Neural crest cell (in vitro differentiated cells): ENCODE results near the gene NHLH2. TPM values are rescaled to one million over a fixed set of nuclear protein-coding genes. Genes with fewer than 3 reads are reported as not detected.
A peak's percentile ranks its signal among the peaks of the same experiment; 100 is the strongest.

Source experiments
- DNase-seq: peaks from one replicate; pipeline ENCODE4 v3.0.0; 2021; ENCODE audit warnings: low read depth, mixed read lengths, low spot score
- H3K27ac Mint-ChIP-seq: one replicate; pipeline ENCODE4 v1.8.0; 2021; ENCODE audit warnings: mild to moderate bottlenecking, mixed read lengths; ENCODE audit not compliant: unreplicated experiment
- H3K27me3 Mint-ChIP-seq: 2 replicates; pipeline ENCODE4 v1.8.0; 2021; ENCODE audit warnings: low read depth, mild to moderate bottlenecking, mixed read lengths
- H3K36me3 Mint-ChIP-seq: 2 replicates; pipeline ENCODE4 v1.8.0; 2021; ENCODE audit warnings: low read depth, mild to moderate bottlenecking, mixed read lengths
- H3K4me1 Mint-ChIP-seq: 2 replicates; pipeline ENCODE4 v1.8.0; 2021; ENCODE audit warnings: mixed read lengths
- H3K4me3 Mint-ChIP-seq: one replicate; pipeline ENCODE4 v1.8.0; 2021; ENCODE audit warnings: mild to moderate bottlenecking, mixed read lengths
- H3K9me3 Mint-ChIP-seq: 2 replicates; pipeline ENCODE4 v1.8.0; 2021; ENCODE audit warnings: mixed read lengths
- total RNA-seq: library from RNA; stranded (reverse); gene quantifications from 2 replicates; pipeline ENCODE4 v1.2.1, GENCODE V29; 2021
- TF ChIP-seq, protein P1 (sequence below): fragments of 200-600 bp; sonication (generic); conservative IDR thresholded peaks from 2 replicates; pipeline ENCODE4 v1.5.0; 2021; ENCODE audit warnings: antibody characterized with exemption, mild to moderate bottlenecking

Gene NHLH2
- total RNA-seq, 1 donor from 2014 or later = 8.4 TPM

DNA sequence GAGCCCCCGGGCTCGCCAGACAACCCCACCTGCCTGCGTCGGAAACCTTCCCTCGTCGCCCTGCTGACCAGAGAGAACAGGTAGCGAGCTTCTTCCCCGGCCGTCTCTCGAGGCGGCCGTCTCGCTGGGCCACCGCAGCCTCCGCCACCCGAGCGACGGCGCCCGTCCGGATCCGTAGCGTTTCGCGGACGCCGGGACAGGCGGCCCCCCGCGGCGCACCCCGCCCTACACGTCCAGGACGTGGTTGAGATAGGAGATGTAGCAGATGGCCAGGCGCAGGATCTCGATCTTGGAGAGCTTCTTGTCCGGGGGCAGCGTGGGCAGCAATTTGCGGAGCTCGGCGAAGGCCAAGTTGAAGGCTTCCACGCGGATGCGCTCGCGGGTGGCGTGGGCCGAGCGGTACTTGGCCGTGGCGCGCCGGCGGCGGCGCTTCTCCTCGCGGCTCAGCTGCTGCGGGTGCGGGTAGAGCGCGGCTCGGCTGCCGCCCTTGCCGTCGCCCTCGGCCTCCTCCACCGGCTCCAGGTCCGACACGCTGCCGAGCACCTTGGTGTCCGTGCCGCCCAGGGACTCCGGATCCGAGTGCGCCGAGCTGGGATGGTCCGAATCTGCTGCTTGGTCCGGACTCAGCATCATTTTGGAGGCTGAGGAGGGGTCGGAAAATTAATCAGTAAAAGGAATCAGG is 3.0 kb downstream of the NHLH2 start:
- peaks cover 4% of the 10 kb centered on the region for H3K4me1 Mint-ChIP-seq
- peak overlapping the region; percentile 71 for H3K4me3 Mint-ChIP-seq
- no peak for DNase-seq
- TF ChIP-seq, protein P1, sequence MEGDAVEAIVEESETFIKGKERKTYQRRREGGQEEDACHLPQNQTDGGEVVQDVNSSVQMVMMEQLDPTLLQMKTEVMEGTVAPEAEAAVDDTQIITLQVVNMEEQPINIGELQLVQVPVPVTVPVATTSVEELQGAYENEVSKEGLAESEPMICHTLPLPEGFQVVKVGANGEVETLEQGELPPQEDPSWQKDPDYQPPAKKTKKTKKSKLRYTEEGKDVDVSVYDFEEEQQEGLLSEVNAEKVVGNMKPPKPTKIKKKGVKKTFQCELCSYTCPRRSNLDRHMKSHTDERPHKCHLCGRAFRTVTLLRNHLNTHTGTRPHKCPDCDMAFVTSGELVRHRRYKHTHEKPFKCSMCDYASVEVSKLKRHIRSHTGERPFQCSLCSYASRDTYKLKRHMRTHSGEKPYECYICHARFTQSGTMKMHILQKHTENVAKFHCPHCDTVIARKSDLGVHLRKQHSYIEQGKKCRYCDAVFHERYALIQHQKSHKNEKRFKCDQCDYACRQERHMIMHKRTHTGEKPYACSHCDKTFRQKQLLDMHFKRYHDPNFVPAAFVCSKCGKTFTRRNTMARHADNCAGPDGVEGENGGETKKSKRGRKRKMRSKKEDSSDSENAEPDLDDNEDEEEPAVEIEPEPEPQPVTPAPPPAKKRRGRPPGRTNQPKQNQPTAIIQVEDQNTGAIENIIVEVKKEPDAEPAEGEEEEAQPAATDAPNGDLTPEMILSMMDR = no peak
- no peaks in the 10 kb centered on the region for H3K36me3 Mint-ChIP-seq
- peaks cover 91% of the 10 kb centered on the region for H3K27me3 Mint-ChIP-seq
- H3K9me3 Mint-ChIP-seq = no peaks in the 10 kb centered on the region
- H3K27ac Mint-ChIP-seq = no peak overlapping the region

DNA sequence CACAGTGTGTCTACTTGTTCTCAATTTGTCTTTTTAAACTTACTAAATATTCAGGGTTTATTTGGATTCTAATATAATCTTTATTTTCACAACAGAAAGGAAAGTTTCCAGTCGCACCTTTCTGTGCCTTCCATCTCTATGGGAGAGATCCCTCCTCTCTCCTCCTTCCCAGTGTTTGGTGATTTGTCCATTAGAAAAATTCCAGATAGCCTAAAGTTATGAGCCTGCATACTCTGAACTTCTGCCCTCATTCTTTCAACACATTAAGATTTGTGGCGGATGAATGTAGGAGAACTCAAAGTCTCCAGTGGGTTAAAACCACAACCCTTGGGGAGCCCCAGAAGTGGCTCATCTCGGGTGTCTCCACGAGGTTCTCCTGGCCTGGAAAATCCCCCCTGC is 3.6 kb downstream of the NHLH2 start:
- TF ChIP-seq, protein P1 = no peak
- Mint-ChIP-seq H3K4me3 (peak overlapping the region; percentile 64), H3K4me1 (peaks cover 3% of the 10 kb centered on the region), H3K27me3 (peaks cover 91% of the 10 kb centered on the region), H3K36me3 (no peaks in the 10 kb centered on the region), H3K9me3 (no peaks in the 10 kb centered on the region), H3K27ac (no peak overlapping the region)
- DNase-seq = no peak

DNA sequence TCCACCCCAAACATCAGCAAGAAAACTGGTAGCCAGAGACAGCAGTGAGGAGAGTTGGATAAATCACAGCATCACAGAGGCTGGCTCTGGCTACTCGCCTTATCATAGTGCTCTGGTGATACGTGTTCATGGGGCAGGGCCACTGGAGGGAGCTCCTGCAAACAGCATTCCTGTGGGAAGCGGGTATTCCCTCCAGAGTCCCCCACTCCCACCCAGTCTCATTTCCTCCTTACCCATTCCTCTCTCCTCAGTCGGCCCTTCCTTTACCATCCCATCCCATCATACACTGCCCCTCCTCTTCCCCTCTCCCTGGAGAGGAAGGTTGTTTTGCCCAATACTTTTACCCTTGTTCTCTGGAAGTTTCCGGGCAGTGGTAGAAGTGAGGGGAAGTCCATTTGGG is 7.1 kb downstream of the NHLH2 start:
- no peak for DNase-seq
- Mint-ChIP-seq H3K4me1 (peaks cover 4% of the 10 kb centered on the region), H3K36me3 (no peaks in the 10 kb centered on the region), H3K9me3 (no peaks in the 10 kb centered on the region), H3K27ac (no peak overlapping the region), H3K27me3 (peaks cover 61% of the 10 kb centered on the region), H3K4me3 (no peak overlapping the region)
- TF ChIP-seq, protein P1 = no peak

DNA sequence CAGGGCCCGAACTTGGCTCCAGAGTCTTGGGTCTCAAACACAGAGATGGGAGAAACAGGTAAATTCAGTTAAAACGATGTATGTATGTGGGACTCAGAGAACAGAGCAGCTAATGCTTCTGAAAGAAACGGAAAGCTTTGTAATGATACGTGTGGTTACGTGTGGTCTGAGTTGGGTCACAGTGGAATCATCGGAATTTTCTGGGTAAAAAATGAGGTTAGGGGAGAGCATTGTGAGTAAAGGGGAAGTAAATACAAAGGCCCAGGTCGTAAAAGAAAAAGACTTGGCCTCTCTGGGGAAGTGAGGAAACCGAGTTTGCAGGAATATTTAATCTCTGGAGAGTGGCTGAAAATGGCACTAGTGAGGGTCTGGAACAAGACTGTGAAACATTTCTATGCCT is 8.3 kb downstream of the NHLH2 start:
- Mint-ChIP-seq H3K4me1 (peaks cover 12% of the 10 kb centered on the region), H3K36me3 (no peaks in the 10 kb centered on the region), H3K4me3 (no peak overlapping the region), H3K9me3 (no peaks in the 10 kb centered on the region), H3K27me3 (peaks cover 57% of the 10 kb centered on the region), H3K27ac (no peak overlapping the region)
- TF ChIP-seq, protein P1 = no peak
- no peak for DNase-seq

DNA sequence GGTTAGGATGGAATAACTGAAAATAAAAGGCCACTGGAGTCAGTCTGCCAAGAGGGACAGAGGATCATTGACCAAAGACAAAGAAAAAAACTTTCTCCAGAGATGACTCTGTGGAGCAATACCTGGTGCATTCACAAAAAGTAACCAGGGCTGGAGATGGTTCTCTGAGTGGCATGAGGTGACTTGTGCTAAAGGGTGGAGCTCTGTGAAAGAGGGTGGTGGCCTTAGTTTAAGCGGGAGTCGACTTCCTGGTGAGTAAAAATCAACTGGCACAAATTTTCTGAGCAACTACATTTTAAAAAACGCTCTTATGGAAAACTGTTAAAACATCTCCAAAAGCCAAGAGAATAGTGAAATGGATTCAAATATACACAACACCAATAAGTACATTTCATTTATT is 10.0 kb downstream of the NHLH2 start:
- H3K4me3 Mint-ChIP-seq = peak overlapping the region; percentile 52
- no peaks in the 10 kb centered on the region for H3K36me3 Mint-ChIP-seq
- no peaks in the 10 kb centered on the region for H3K9me3 Mint-ChIP-seq
- TF ChIP-seq, protein P1 = no peak
- DNase-seq = no peak
- H3K4me1 Mint-ChIP-seq = peaks cover 23% of the 10 kb centered on the region
- H3K27me3 Mint-ChIP-seq = peaks cover 48% of the 10 kb centered on the region
- H3K27ac Mint-ChIP-seq = peak overlapping the region; percentile 3
